SK-N-SH (cell line): ENCODE measurements around the gene FAM120A. TPM values are rescaled to one million over a fixed set of nuclear protein-coding genes. Genes with fewer than 3 reads are reported as not detected.

Experiments
- CTCF ChIA-PET: fragments of 300-600, 350-600 bp; formaldehyde crosslinking; extraction: SDS; loops from one replicate; lab custom pipeline; 2021; lab: Yijun Ruan, JAX
- POLR2A ChIA-PET: fragments of 350-600 bp; sonication (Branson Sonifier 250); formaldehyde crosslinking; extraction: SDS; loops from one replicate; lab custom pipeline; 2020; ENCODE audit warnings: antibody characterized with exemption, inconsistent platforms; lab: Yijun Ruan, JAX
- DNase-seq: peaks from one replicate; pipeline ENCODE4 v3.0.0; 2012
- H2AFZ ChIP-seq: fragments of 200-600 bp; sonication (generic); 2 replicates; pipeline ENCODE4 v1.8.1; 2016; ENCODE audit warnings: antibody characterized with exemption, mild to moderate bottlenecking, low read depth
- H3F3A ChIP-seq: fragments of 200-600 bp; sonication (generic); replicated peaks from 2 replicates; pipeline ENCODE3; 2016; ENCODE audit warnings: antibody characterized with exemption, mild to moderate bottlenecking; ENCODE audit not compliant: insufficient read depth
- H3K27ac ChIP-seq, 2 experiments: fragments of 200-500 bp in 1 of 2; fragments of 200-600 bp in 1 of 2; sonication (Bioruptor generic) in 1 of 2; sonication (generic), shearing (Covaris generic) in 1 of 2; 2 replicates each; pipeline versions ENCODE4 v1.5.1 to v1.6.1; 2014 to 2016; ENCODE audit warnings: low read depth in 2 of 2, inconsistent platforms in 1 of 2, low read length in 1 of 2, mild to moderate bottlenecking in 1 of 2, mixed read lengths in 1 of 2
- H3K27me3 ChIP-seq: fragments of 200-600 bp; sonication (generic), shearing (Covaris generic); 2 replicates; pipeline ENCODE4 v1.6.1; 2016; ENCODE audit warnings: mixed run types; ENCODE audit not compliant: insufficient read depth
- H3K36me3 ChIP-seq, 2 experiments: fragments of 200-500 bp in 1 of 2; fragments of 200-600 bp in 1 of 2; sonication (Bioruptor generic) in 1 of 2; sonication (generic) in 1 of 2; replicated peaks in 1 of 2; 2 replicates each; pipeline versions ENCODE3 to v1.5.1; 2014 to 2016; ENCODE audit warnings: low read length in 1 of 2, mild to moderate bottlenecking in 1 of 2; ENCODE audit not compliant: insufficient read depth in 2 of 2, control insufficient read depth in 1 of 2
- H3K4me1 ChIP-seq, 2 experiments: fragments of 200-500 bp in 1 of 2; fragments of 200-600 bp in 1 of 2; sonication (Bioruptor generic) in 1 of 2; sonication (generic), shearing (Covaris generic) in 1 of 2; 2 replicates each; pipeline versions ENCODE4 v1.5.1 to v1.6.1; 2014 to 2016; ENCODE audit warnings: low read depth in 1 of 2, low read length in 1 of 2, mixed run types in 1 of 2; ENCODE audit not compliant: insufficient read depth in 2 of 2, control insufficient read depth in 1 of 2
- H3K4me2 ChIP-seq: fragments of 200-600 bp; sonication (generic), shearing (Covaris generic); 2 replicates; pipeline ENCODE4 v1.6.1; 2017; ENCODE audit warnings: mixed run types
- H3K4me3 ChIP-seq, 2 experiments: fragments of 200-500 bp in 1 of 2; fragments of 200-600 bp in 1 of 2; sonication (Bioruptor generic) in 1 of 2; sonication (generic), shearing (Covaris generic) in 1 of 2; 2 replicates each; pipeline versions ENCODE4 v1.5.1 to v1.8.1; 2014 to 2016; ENCODE audit warnings: low read depth in 2 of 2, inconsistent platforms in 1 of 2, low read length in 1 of 2, mild to moderate bottlenecking in 1 of 2, mixed read lengths in 1 of 2, moderate library complexity in 1 of 2
- H3K79me2 ChIP-seq: fragments of 200-600 bp; sonication (generic); 2 replicates; pipeline ENCODE4 v1.8.1; 2017; ENCODE audit warnings: mild to moderate bottlenecking; ENCODE audit not compliant: insufficient read depth
- H3K9ac ChIP-seq: fragments of 200-600 bp; sonication (generic); 2 replicates; pipeline ENCODE4 v1.6.1; 2017; ENCODE audit warnings: mixed run types
- H3K9me2 ChIP-seq: fragments of 200-600 bp; sonication (generic); 2 replicates; pipeline ENCODE4 v1.6.1; 2017; ENCODE audit warnings: mixed run types
- H3K9me3 ChIP-seq: fragments of 200-600 bp; sonication (generic); 2 replicates; pipeline ENCODE4 v1.6.1; 2017; ENCODE audit warnings: mixed run types, mild to moderate bottlenecking, moderate library complexity
- H4K20me1 ChIP-seq: fragments of 200-600 bp; sonication (generic); 2 replicates; pipeline ENCODE4 v1.6.1; 2017; ENCODE audit warnings: mild to moderate bottlenecking, mixed run types; ENCODE audit not compliant: insufficient read depth
- CHD2 ChIP-seq: fragments of 150-350 bp; IDR thresholded peaks from 2 replicates; pipeline ENCODE4 v1.6.1; 2018; ENCODE audit warnings: low read length; ENCODE audit not compliant: partially characterized antibody
- ELF1 ChIP-seq: IDR thresholded peaks from 2 replicates; pipeline ENCODE4 v1.4.0; 2012
- EZH2phosphoT487 ChIP-seq: fragments of 200-600 bp; sonication (generic); IDR thresholded peaks from 2 replicates; pipeline ENCODE4 v1.6.1; 2017; ENCODE audit warnings: low read depth, mixed run types, mild to moderate bottlenecking, antibody characterized with exemption, moderate library complexity, borderline replicate concordance
- FOXM1 ChIP-seq: IDR thresholded peaks from 2 replicates; pipeline ENCODE4 v1.4.0; 2012; ENCODE audit warnings: low read depth, mild to moderate bottlenecking
- MAX ChIP-seq: IDR thresholded peaks from 2 replicates; pipeline ENCODE4 v1.4.0; 2012; ENCODE audit warnings: low read depth
- MEF2A ChIP-seq: IDR thresholded peaks from 2 replicates; pipeline ENCODE4 v1.4.0; 2012; ENCODE audit warnings: low read depth, borderline replicate concordance
- NRF1 ChIP-seq: IDR thresholded peaks from 2 replicates; pipeline ENCODE4 v1.6.1; 2012; ENCODE audit warnings: low read depth, mild to moderate bottlenecking, low read length
- PBX3 ChIP-seq: IDR thresholded peaks from 2 replicates; pipeline ENCODE4; 2012
- POLR2AphosphoS5 ChIP-seq: IDR thresholded peaks from 2 replicates; pipeline ENCODE4 v1.6.1; 2012; ENCODE audit warnings: low read depth, low read length
- RCOR1 ChIP-seq: fragments of 150-350 bp; IDR thresholded peaks from 2 replicates; pipeline ENCODE4 v1.6.1; 2017; ENCODE audit warnings: antibody characterized with exemption, low read length
- SMC3 ChIP-seq: IDR thresholded peaks from 2 replicates; pipeline ENCODE4 v1.6.1; 2012; ENCODE audit warnings: low read depth, low read length, improper control_type of control experiment
- TEAD4 ChIP-seq: IDR thresholded peaks from 2 replicates; pipeline ENCODE4 v1.4.0; 2012; ENCODE audit warnings: mild to moderate bottlenecking, borderline replicate concordance; ENCODE audit not compliant: insufficient read depth
- USF1 ChIP-seq: IDR thresholded peaks from 2 replicates; pipeline ENCODE4 v1.4.0; 2012; ENCODE audit warnings: low read depth, borderline replicate concordance
- ZBTB33 ChIP-seq: IDR thresholded peaks from 2 replicates; pipeline ENCODE4 v1.4.0; 2012; ENCODE audit warnings: low read depth, borderline replicate concordance
- WGBS: methylation state at CpG from one replicate; pipeline ENCODE4 v1.1.6; 2017; ENCODE audit warnings: low lambda C conversion rate; 5-methylcytosine and 5-hydroxymethylcytosine counted together
- polyA plus RNA-seq, 3 experiments: library from polyadenylated mRNA; depleted of rRNA; stranded (reverse); fragments of >200 nt; gene quantifications; 2 replicates each; pipeline ENCODE4 v1.2.3, GENCODE V29; 2012

FAM120A gene
- polyA plus RNA-seq, 1 of the 3 experiments (the other 2 are of a cell fraction): 58.6 TPM

- H3K9me2 ChIP-seq: no peaks in the 10 kb centered on the region
- H3K4me3 ChIP-seq: no peak overlapping the region
- H4K20me1 ChIP-seq: no peaks in the 10 kb centered on the region
- no peak overlapping the region for H3K27ac ChIP-seq
- H3F3A ChIP-seq: peaks cover 20% of the 10 kb centered on the region
- no peak overlapping the region for H3K4me2 ChIP-seq
- H3K79me2 ChIP-seq: peaks cover 3% of the 10 kb centered on the region; the same call in 1 of the 2 replicates
- H2AFZ ChIP-seq: no peak overlapping the region
- ChIA-PET CTCF (interaction anchor here (0.6 to 1.7 kb wide), 2 partner anchors 10 to 74 kb away, joined by 3 to 4 read pairs; no protein-coding TSS in a partner anchor), POLR2A (interaction anchor here (0.6 kb wide), 1 partner anchor 12 kb away, joined by 3 read pairs; no protein-coding TSS in a partner anchor)
- no peak for TF ChIP-seq PBX3
- no peak for TF ChIP-seq EZH2phosphoT487
- no peak for TF ChIP-seq MEF2A
- no peak for TF ChIP-seq ELF1
- no peak for TF ChIP-seq USF1
- TF ChIP-seq POLR2AphosphoS5: no peak
- TF ChIP-seq TEAD4: no peak
- no peak for TF ChIP-seq ZBTB33
- TF ChIP-seq FOXM1: no peak
- no peak for TF ChIP-seq MAX
- no peak for TF ChIP-seq CHD2
- no peak for TF ChIP-seq NRF1
- H3K36me3 ChIP-seq: peaks cover 48 to 75% of the 10 kb centered on the region in 2 experiments
- no peaks in the 10 kb centered on the region for H3K27me3 ChIP-seq
- no peak for DNase-seq
- no peak overlapping the region for H3K9ac ChIP-seq
- 98% methylated on average over 5 of the region's 5 CpGs for WGBS
- H3K4me1 ChIP-seq: no peaks in the 10 kb centered on the region; a peak in 1 of 4 replicates
- no peaks in the 10 kb centered on the region for H3K9me3 ChIP-seq
Measured at GRCh38 chr9:93560991-93561390, 109.5 kb downstream of the FAM120A start.

- peaks cover 44 to 65% of the 10 kb centered on the region in 2 experiments for H3K36me3 ChIP-seq
- H2AFZ ChIP-seq: no peak overlapping the region
- H3F3A ChIP-seq: peaks cover 26% of the 10 kb centered on the region
- no peaks in the 10 kb centered on the region for H3K27me3 ChIP-seq
- H3K27ac ChIP-seq: no peak overlapping the region
- no peak overlapping the region for H3K9ac ChIP-seq
- 99% methylated on average over 2 of the region's 2 CpGs for WGBS
- no peaks in the 10 kb centered on the region for H3K9me2 ChIP-seq
- no peaks in the 10 kb centered on the region for H3K9me3 ChIP-seq
- H3K4me3 ChIP-seq: no peak overlapping the region
- TF ChIP-seq RCOR1 (no peak), SMC3 (no peak)
- TF ChIP-seq, all 33 proteins: peak for 0
- Histone ChIP-seq H3K4me2 (no peak overlapping the region), H3K79me2 (no peaks in the 10 kb centered on the region; the same call in 1 of the 2 replicates), H4K20me1 (no peaks in the 10 kb centered on the region), H3K4me1 (peaks cover 0 to 4% of the 10 kb centered on the region in 2 experiments; a peak in 2 of 4 replicates)
- ChIA-PET POLR2A (no interaction called here), CTCF (no interaction called here)
- no peak for DNase-seq
Measured at GRCh38 chr9:93562157-93562556, 110.7 kb downstream of the FAM120A start.
